Loucy (cell line): ENCODE results near the gene CELSR1.

Source experiments
- H2AFZ ChIP-seq: fragments of 200-600 bp; sonication (generic); 2 replicates; pipeline ENCODE4 v1.6.0; 2016; ENCODE audit warnings: antibody characterized with exemption, mild to moderate bottlenecking, low read length, moderate library complexity
- H3F3A ChIP-seq: fragments of 200-600 bp; 2 replicates; pipeline ENCODE4 v1.6.0; 2016; ENCODE audit warnings: antibody characterized with exemption, low read depth, mild to moderate bottlenecking
- H3K27me3 ChIP-seq: fragments of 200-600 bp; sonication (generic); 2 replicates; pipeline ENCODE4 v1.6.1; 2014; ENCODE audit warnings: low read length, mild to moderate bottlenecking; ENCODE audit not compliant: insufficient read depth, poor library complexity, severe bottlenecking
- H3K36me3 ChIP-seq: fragments of 200-600 bp; sonication (generic); 2 replicates; pipeline ENCODE4 v1.6.1; 2016; ENCODE audit warnings: low read length; ENCODE audit not compliant: insufficient read depth
- H3K4me1 ChIP-seq: fragments of 200-600 bp; sonication (generic); 2 replicates; pipeline ENCODE4 v1.5.1; 2014; ENCODE audit warnings: low read length, mild to moderate bottlenecking; ENCODE audit not compliant: insufficient read depth, poor library complexity, severe bottlenecking
- H3K4me2 ChIP-seq: fragments of 200-600 bp; sonication (generic); 2 replicates; pipeline ENCODE4 v1.6.0; 2014; ENCODE audit warnings: antibody characterized with exemption, low read length, low read depth, mild to moderate bottlenecking; ENCODE audit not compliant: poor library complexity, severe bottlenecking
- H3K4me3 ChIP-seq: fragments of 200-600 bp; sonication (generic); 2 replicates; pipeline ENCODE4 v1.5.1; 2014; ENCODE audit warnings: low read length, mild to moderate bottlenecking, mixed read lengths; ENCODE audit not compliant: poor library complexity, severe bottlenecking
- H3K79me2 ChIP-seq: fragments of 200-600 bp; sonication (generic); 2 replicates; pipeline ENCODE4 v1.6.1; 2014; ENCODE audit warnings: low read length; ENCODE audit not compliant: insufficient read depth
- H3K9ac ChIP-seq: fragments of 200-600 bp; sonication (generic); 2 replicates; pipeline ENCODE4 v1.6.0; 2014; ENCODE audit warnings: mild to moderate bottlenecking, low read depth, low read length, moderate library complexity; ENCODE audit not compliant: poor library complexity, severe bottlenecking
- H3K9me2 ChIP-seq: fragments of 200-600 bp; sonication (generic); replicated peaks from 2 replicates; pipeline ENCODE4 v1.6.1; 2016; ENCODE audit warnings: low read depth, low read length, mixed read lengths
- H3K9me3 ChIP-seq: fragments of 200-600 bp; sonication (generic); 2 replicates; pipeline ENCODE4 v1.6.1; 2014; ENCODE audit warnings: mild to moderate bottlenecking, antibody characterized with exemption, low read length, low read depth; ENCODE audit not compliant: insufficient read depth
- H4K20me1 ChIP-seq: fragments of 200-600 bp; sonication (generic); 2 replicates; pipeline ENCODE4 v1.6.0; 2014; ENCODE audit warnings: antibody characterized with exemption, low read length, mild to moderate bottlenecking; ENCODE audit not compliant: insufficient read depth, poor library complexity, severe bottlenecking
- EZH2phosphoT487 ChIP-seq: fragments of 200-600 bp; IDR thresholded peaks from 2 replicates; pipeline ENCODE4 v1.6.1; 2018; ENCODE audit warnings: antibody characterized with exemption, mild to moderate bottlenecking, moderate library complexity, borderline replicate concordance
- TF ChIP-seq, protein P1 (sequence below): fragments of 200-600 bp; sonication (generic); conservative IDR thresholded peaks from 2 replicates; pipeline ENCODE4 v1.5.1; 2014; ENCODE audit warnings: mild to moderate bottlenecking, antibody characterized with exemption, low read length

CELSR1 gene

GRCh38 chr22:46368871-46369715 lies 168.3 kb downstream of the CELSR1 start:
- H3K36me3 ChIP-seq, result no peaks in the 10 kb centered on the region
- no peak overlapping the region for H2AFZ ChIP-seq
- no peaks in the 10 kb centered on the region for H3F3A ChIP-seq
- no peaks in the 10 kb centered on the region for H3K9me3 ChIP-seq
- H3K4me1 ChIP-seq, result peaks cover 7% of the 10 kb centered on the region
- H4K20me1 ChIP-seq, result no peaks in the 10 kb centered on the region
- H3K9me2 ChIP-seq, result no peaks in the 10 kb centered on the region
- no peaks in the 10 kb centered on the region for H3K27me3 ChIP-seq
- H3K9ac ChIP-seq, result no peak overlapping the region
- H3K79me2 ChIP-seq, result no peaks in the 10 kb centered on the region
- no peak overlapping the region for H3K4me3 ChIP-seq
- TF ChIP-seq EZH2phosphoT487, result no peak
- TF ChIP-seq, protein P1, sequence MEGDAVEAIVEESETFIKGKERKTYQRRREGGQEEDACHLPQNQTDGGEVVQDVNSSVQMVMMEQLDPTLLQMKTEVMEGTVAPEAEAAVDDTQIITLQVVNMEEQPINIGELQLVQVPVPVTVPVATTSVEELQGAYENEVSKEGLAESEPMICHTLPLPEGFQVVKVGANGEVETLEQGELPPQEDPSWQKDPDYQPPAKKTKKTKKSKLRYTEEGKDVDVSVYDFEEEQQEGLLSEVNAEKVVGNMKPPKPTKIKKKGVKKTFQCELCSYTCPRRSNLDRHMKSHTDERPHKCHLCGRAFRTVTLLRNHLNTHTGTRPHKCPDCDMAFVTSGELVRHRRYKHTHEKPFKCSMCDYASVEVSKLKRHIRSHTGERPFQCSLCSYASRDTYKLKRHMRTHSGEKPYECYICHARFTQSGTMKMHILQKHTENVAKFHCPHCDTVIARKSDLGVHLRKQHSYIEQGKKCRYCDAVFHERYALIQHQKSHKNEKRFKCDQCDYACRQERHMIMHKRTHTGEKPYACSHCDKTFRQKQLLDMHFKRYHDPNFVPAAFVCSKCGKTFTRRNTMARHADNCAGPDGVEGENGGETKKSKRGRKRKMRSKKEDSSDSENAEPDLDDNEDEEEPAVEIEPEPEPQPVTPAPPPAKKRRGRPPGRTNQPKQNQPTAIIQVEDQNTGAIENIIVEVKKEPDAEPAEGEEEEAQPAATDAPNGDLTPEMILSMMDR, result no peak
- no peak overlapping the region for H3K4me2 ChIP-seq

DNA sequence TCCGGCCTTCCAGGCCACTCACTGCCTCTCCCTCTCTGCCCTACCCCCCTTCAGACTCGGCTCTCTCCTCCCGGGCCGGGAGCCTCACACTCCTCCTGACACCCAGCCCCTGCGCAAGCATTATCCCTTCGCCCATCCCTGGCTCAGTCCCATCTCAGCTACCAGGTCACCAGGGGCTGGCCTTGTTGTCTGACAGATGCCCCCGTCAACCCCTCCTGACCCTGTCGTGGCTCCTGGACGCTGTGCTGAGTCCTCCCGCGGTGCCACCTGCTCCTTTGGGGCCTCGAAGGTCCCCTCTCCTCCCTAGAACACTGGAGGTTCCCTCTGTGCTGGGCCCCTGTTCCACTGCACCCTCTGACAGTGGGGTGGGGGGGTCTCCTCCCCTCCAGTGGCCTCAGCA lies 169.0 kb downstream of the CELSR1 start:
- Histone ChIP-seq H2AFZ (no peak overlapping the region), H4K20me1 (no peaks in the 10 kb centered on the region), H3K4me1 (peaks cover under 1% of the 10 kb centered on the region), H3K9me2 (no peaks in the 10 kb centered on the region), H3K79me2 (no peaks in the 10 kb centered on the region), H3K9ac (no peak overlapping the region), H3K36me3 (no peaks in the 10 kb centered on the region), H3K27me3 (no peaks in the 10 kb centered on the region), H3K4me2 (no peak overlapping the region), H3F3A (no peaks in the 10 kb centered on the region), H3K9me3 (no peaks in the 10 kb centered on the region), H3K4me3 (no peak overlapping the region)
- TF ChIP-seq, protein P1, result no peak
- TF ChIP-seq EZH2phosphoT487, result no peak

DNA sequence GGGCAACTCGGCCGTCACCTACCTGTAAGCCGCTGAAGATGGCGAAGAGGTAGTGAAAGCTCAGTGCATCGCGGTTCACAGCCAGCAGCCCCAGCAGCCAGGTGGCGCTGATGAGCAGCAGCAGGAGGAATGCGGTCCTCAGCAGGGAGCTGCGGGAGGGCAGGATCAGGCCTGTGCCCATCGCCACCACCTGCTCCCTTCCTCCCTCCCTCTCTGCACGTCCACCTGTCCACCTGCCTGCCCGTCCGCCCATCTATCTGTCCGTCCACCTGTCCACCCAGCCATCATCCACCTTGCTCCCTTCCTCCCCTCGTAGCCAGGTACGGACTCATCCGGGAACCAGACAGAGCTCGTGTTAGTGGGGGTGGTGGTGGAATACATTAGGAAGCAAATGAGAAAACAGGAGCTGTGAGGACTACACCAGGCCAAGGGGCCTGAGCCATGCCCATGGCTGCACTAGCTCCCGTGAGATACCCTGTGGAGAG lies 169.7 kb downstream of the CELSR1 start:
- H3K4me1 ChIP-seq, result no peaks in the 10 kb centered on the region
- H3K79me2 ChIP-seq, result no peaks in the 10 kb centered on the region
- H3K4me3 ChIP-seq, result no peak overlapping the region
- H3K27me3 ChIP-seq, result no peaks in the 10 kb centered on the region
- H4K20me1 ChIP-seq, result no peaks in the 10 kb centered on the region
- no peak overlapping the region for H3K9ac ChIP-seq
- H3K4me2 ChIP-seq, result no peak overlapping the region
- no peaks in the 10 kb centered on the region for H3K36me3 ChIP-seq
- H3K9me3 ChIP-seq, result no peaks in the 10 kb centered on the region
- H3F3A ChIP-seq, result no peaks in the 10 kb centered on the region
- no peaks in the 10 kb centered on the region for H3K9me2 ChIP-seq
- TF ChIP-seq, protein P1, result peak; percentile 84
- TF ChIP-seq EZH2phosphoT487, result no peak
- no peak overlapping the region for H2AFZ ChIP-seq
